OCI-LY1 (cell line): Measurements from ENCODE around the gene IFI27.

Source experiments
- EZH2 ChIP-seq: fragments of 200-600 bp; sonication (generic), shearing (Covaris generic); IDR thresholded peaks from 2 replicates; pipeline ENCODE4 v1.8.0; 2017; ENCODE audit warnings: borderline replicate concordance, mixed run types, mild to moderate bottlenecking, antibody characterized with exemption, low read length, moderate library complexity, mixed read lengths
- TF ChIP-seq, protein P1 (sequence below): fragments of 200-600 bp; sonication (generic), shearing (Covaris generic); IDR thresholded peaks from 2 replicates; pipeline ENCODE4 v1.5.1; 2017; ENCODE audit warnings: mild to moderate bottlenecking, antibody characterized with exemption, low read length, moderate library complexity, mixed read lengths

DNA sequence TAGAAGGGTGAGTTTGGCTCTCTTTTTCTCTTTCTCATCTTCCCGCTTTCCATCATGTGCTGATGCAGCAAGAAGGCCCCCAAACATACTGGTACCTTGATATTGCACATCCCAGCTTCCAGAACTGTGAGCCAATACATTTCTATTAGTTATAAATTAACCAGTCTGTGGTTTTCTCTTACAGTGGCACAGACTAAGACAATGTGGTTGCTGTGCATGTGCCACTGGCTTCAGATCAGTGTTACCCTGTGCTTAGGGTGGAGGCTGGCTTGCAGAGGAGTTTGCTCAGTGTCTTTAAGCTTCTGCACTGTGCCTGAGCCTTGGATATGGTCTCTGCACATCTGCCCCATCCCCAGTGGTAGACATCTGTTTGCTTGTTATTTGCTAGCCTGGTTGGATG, 13.3 kb downstream of the IFI27 start:
- TF ChIP-seq EZH2 = no peak
- TF ChIP-seq, protein P1, sequence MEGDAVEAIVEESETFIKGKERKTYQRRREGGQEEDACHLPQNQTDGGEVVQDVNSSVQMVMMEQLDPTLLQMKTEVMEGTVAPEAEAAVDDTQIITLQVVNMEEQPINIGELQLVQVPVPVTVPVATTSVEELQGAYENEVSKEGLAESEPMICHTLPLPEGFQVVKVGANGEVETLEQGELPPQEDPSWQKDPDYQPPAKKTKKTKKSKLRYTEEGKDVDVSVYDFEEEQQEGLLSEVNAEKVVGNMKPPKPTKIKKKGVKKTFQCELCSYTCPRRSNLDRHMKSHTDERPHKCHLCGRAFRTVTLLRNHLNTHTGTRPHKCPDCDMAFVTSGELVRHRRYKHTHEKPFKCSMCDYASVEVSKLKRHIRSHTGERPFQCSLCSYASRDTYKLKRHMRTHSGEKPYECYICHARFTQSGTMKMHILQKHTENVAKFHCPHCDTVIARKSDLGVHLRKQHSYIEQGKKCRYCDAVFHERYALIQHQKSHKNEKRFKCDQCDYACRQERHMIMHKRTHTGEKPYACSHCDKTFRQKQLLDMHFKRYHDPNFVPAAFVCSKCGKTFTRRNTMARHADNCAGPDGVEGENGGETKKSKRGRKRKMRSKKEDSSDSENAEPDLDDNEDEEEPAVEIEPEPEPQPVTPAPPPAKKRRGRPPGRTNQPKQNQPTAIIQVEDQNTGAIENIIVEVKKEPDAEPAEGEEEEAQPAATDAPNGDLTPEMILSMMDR = no peak
